H1 (cell line): ENCODE data around the gene TENT4A.

ENCODE experiments used
- CHD7 ChIP-seq: fragments of 300-600 bp; sonication (generic); IDR thresholded peaks from 2 replicates; pipeline ENCODE4 v1.7.1; 2012; ENCODE audit warnings: low read length, moderate library complexity, mild to moderate bottlenecking, inconsistent platforms; ENCODE audit not compliant: insufficient replicate concordance
- CREB1 ChIP-seq: IDR thresholded peaks from 2 replicates; pipeline ENCODE4 v1.6.1; 2012; ENCODE audit warnings: inconsistent platforms
- CTCF ChIP-seq, 3 experiments: IDR thresholded peaks; 1 replicate in 2 of 3; 2 replicates in 1 of 3; pipeline versions ENCODE4 v1.5.1 to v1.6.1; 2011; ENCODE audit warnings: low read length in 3 of 3, mild to moderate bottlenecking in 3 of 3, inconsistent platforms in 2 of 3, low read depth in 1 of 3, moderate library complexity in 1 of 3; ENCODE audit not compliant: insufficient read depth in 1 of 3; ENCODE audit errors: control extremely low read depth in 1 of 3
- EP300 ChIP-seq, 2 experiments: IDR thresholded peaks; 1 replicate in 1 of 2; 2 replicates in 1 of 2; pipeline ENCODE4 v1.6.1; 2011 to 2012; ENCODE audit warnings: low read depth in 2 of 2, low read length in 2 of 2, mild to moderate bottlenecking in 2 of 2, borderline replicate concordance in 1 of 2, inconsistent platforms in 1 of 2, moderate library complexity in 1 of 2
- EZH2 ChIP-seq: fragments of 200-600 bp; sonication (generic); IDR thresholded peaks from 2 replicates; pipeline ENCODE4 v1.7.1; 2012; ENCODE audit warnings: low read depth, mild to moderate bottlenecking, moderate library complexity, low read length, inconsistent platforms; ENCODE audit not compliant: severe bottlenecking
- MAFK ChIP-seq: IDR thresholded peaks from 2 replicates; pipeline ENCODE4 v1.6.1; 2012; ENCODE audit warnings: low read depth, mild to moderate bottlenecking, improper control_type of control experiment, low read length
- NRF1 ChIP-seq: IDR thresholded peaks from 2 replicates; pipeline ENCODE4 v1.6.1; 2011; ENCODE audit warnings: mild to moderate bottlenecking, low read depth, low read length, improper control_type of control experiment
- POLR2A ChIP-seq, 2 experiments: IDR thresholded peaks; 1 replicate in 1 of 2; 2 replicates in 1 of 2; pipeline ENCODE4 v1.6.1; 2011; ENCODE audit warnings: low read depth in 2 of 2, low read length in 2 of 2, mild to moderate bottlenecking in 2 of 2; ENCODE audit errors: control extremely low read depth in 1 of 2
- POLR2AphosphoS5 ChIP-seq: IDR thresholded peaks from 2 replicates; pipeline ENCODE4 v1.6.1; 2011; ENCODE audit warnings: low read depth, low read length
- SRF ChIP-seq: IDR thresholded peaks from 2 replicates; pipeline ENCODE4 v1.6.1; 2011; ENCODE audit warnings: mild to moderate bottlenecking, low read depth, low read length, moderate library complexity
- TEAD4 ChIP-seq: IDR thresholded peaks from 2 replicates; pipeline ENCODE4 v1.6.1; 2012; ENCODE audit warnings: low read depth, low read length, inconsistent platforms, mixed read lengths

GRCh38 chr5:6785161-6785860, 72.1 kb downstream of the TENT4A start:
- TF ChIP-seq CTCF (IDR thresholded peaks at IDR 0.05; ENCODE audit: control extremely low read depth in 1 of 3, insufficient read depth in 1 of 3, low read depth in 1 of 3, low read length in 3 of 3) = no peak
- TF ChIP-seq MAFK = no peak
- TF ChIP-seq EP300 (IDR thresholded peaks at IDR 0.05; ENCODE audit: borderline replicate concordance in 1 of 2, low read depth in 2 of 2, low read length in 2 of 2) = no peak
- TF ChIP-seq POLR2A (IDR thresholded peaks at IDR 0.05; ENCODE audit: control extremely low read depth in 1 of 2, low read depth in 2 of 2, low read length in 2 of 2) = no peak
- TF ChIP-seq POLR2AphosphoS5 = no peak
- no peak for TF ChIP-seq CREB1
- TF ChIP-seq EZH2 = no peak
- no peak for TF ChIP-seq CHD7
- TF ChIP-seq TEAD4 = no peak
- no peak for TF ChIP-seq NRF1
- TF ChIP-seq SRF = no peak
